Breast epithelium (tissue), 4 donors: ENCODE results near the gene PDGFRA. TPM values are rescaled to one million over a fixed set of nuclear protein-coding genes. Genes with fewer than 3 reads are reported as not detected.

Experiments
- DNase-seq, 2 donors: peaks; one replicate each; pipeline ENCODE4 v3.0.0-alpha.2; 2019; ENCODE audit warnings: low spot score in 2 of 2
- H3K27ac ChIP-seq, 2 donors: fragments of 200-600 bp; sonication (generic) in 1 of 2; one replicate each; pipeline ENCODE4 v1.5.1; 2016 to 2019; ENCODE audit warnings: mild to moderate bottlenecking in 1 of 2
- H3K27me3 ChIP-seq, 2 donors: fragments of 200-600 bp; sonication (generic) in 1 of 2; one replicate each; pipeline versions ENCODE4 v1.5.1 to v1.6.0; 2017 to 2019; ENCODE audit warnings: control low read depth in 1 of 2, mild to moderate bottlenecking in 1 of 2
- H3K36me3 ChIP-seq: fragments of 200-600 bp; one replicate; pipeline ENCODE4 v1.5.1; 2019
- H3K4me1 ChIP-seq, 2 donors: fragments of 200-600 bp; sonication (generic); one replicate each; pipeline ENCODE4 v1.5.1; 2016 to 2019; ENCODE audit warnings: control low read depth in 1 of 2
- H3K4me3 ChIP-seq, 3 donors: fragments of 200-600 bp; sonication (generic); 1 replicate in 2 of 3; 2 replicates in 1 of 3; pipeline ENCODE4 v1.5.1; 2016 to 2019; ENCODE audit warnings: mild to moderate bottlenecking in 3 of 3, moderate library complexity in 2 of 3
- H3K9me3 ChIP-seq, 2 donors: fragments of 200-600 bp; sonication (generic) in 1 of 2; one replicate each; pipeline ENCODE4 v1.5.1; 2016 to 2019; ENCODE audit warnings: control low read depth in 1 of 2
- CTCF ChIP-seq, 3 donors: fragments of 450-650 bp; IDR thresholded peaks; one replicate each; pipeline ENCODE4 v1.5.1; 2016 to 2017; ENCODE audit warnings: antibody characterized with exemption in 3 of 3, mild to moderate bottlenecking in 3 of 3, moderate library complexity in 3 of 3
- POLR2A ChIP-seq: fragments of 450-650 bp; IDR thresholded peaks from one replicate; pipeline ENCODE4 v1.6.1; 2016; ENCODE audit warnings: antibody characterized with exemption, mild to moderate bottlenecking, moderate library complexity
- POLR2AphosphoS5 ChIP-seq, 3 donors: sonication (generic); formaldehyde crosslinking; IDR thresholded peaks; one replicate each; pipeline ENCODE4 v1.6.1; 2017; ENCODE audit warnings: antibody characterized with exemption in 3 of 3
- intact Hi-C: fragments of 100-400 bp; cut with DNase I; formaldehyde crosslinking; loops from one replicate; pipeline ENCODE4 v1.15.1; 2023; ENCODE audit warnings: low total_unique reads
- total RNA-seq, 3 donors: library from RNA; depleted of rRNA; stranded (reverse); fragments of >200 nt; gene quantifications; one replicate each; pipeline ENCODE4 v1.1.0, GENCODE V29; 2016

Gene PDGFRA
- total RNA-seq, 3 donors from 2014 or later, result 125 to 154 (median 130) TPM

- peaks cover 8% of the 10 kb centered on the region for H3K36me3 ChIP-seq
- H3K27ac ChIP-seq, result no peak overlapping the region
- no peak for TF ChIP-seq POLR2A
- no peak for TF ChIP-seq CTCF (IDR thresholded peaks at IDR 0.05)
- no peak for TF ChIP-seq POLR2AphosphoS5 (IDR thresholded peaks at IDR 0.05)
- intact Hi-C loops, result no loop called here
- H3K27me3 ChIP-seq, result no peaks in the 10 kb centered on the region
- no peaks in the 10 kb centered on the region for H3K4me1 ChIP-seq
- H3K9me3 ChIP-seq, result peaks cover 0 to 6% of the 10 kb centered on the region in 2 donors
- H3K4me3 ChIP-seq, result no peak overlapping the region
- DNase-seq, result no peak
Observed at GRCh38 chr4:54282837-54283236, 53.7 kb downstream of the PDGFRA start.

GRCh38 chr4:54289316-54289715 lies 60.2 kb downstream of the PDGFRA start:
- intact Hi-C loops, result no loop called here
- H3K4me1 ChIP-seq, result no peaks in the 10 kb centered on the region

GRCh38 chr4:54290980-54291379 lies 61.9 kb downstream of the PDGFRA start:
- TF ChIP-seq POLR2AphosphoS5 (IDR thresholded peaks at IDR 0.05), result no peak
- no peak for TF ChIP-seq CTCF (IDR thresholded peaks at IDR 0.05)
- no peak for TF ChIP-seq POLR2A
- no peaks in the 10 kb centered on the region for H3K4me1 ChIP-seq
- no peak overlapping the region for H3K4me3 ChIP-seq

More at GRCh38 chr4:54289316-54289715, 60.2 kb downstream of the PDGFRA start:
- H3K4me3 ChIP-seq, result no peak overlapping the region
- H3K27me3 ChIP-seq, result no peaks in the 10 kb centered on the region
- TF ChIP-seq POLR2AphosphoS5 (IDR thresholded peaks at IDR 0.05) (no peak), POLR2A (no peak), CTCF (IDR thresholded peaks at IDR 0.05) (no peak)
- no peak overlapping the region for H3K27ac ChIP-seq
- peaks cover 8% of the 10 kb centered on the region for H3K36me3 ChIP-seq
- no peak for DNase-seq
- no peaks in the 10 kb centered on the region for H3K9me3 ChIP-seq

GRCh38 chr4:54296548-54297203 lies 67.6 kb downstream of the PDGFRA start:
- Histone ChIP-seq H3K27me3 (no peaks in the 10 kb centered on the region), H3K9me3 (peaks cover 7 to 16% of the 10 kb centered on the region in 2 donors), H3K4me3 (no peak overlapping the region), H3K36me3 (no peaks in the 10 kb centered on the region), H3K27ac (peak overlapping the region in 1 of 2 donors; percentile 54), H3K4me1 (no peaks in the 10 kb centered on the region)
- intact Hi-C loops, result no loop called here
- no peak for DNase-seq
- no peak for TF ChIP-seq POLR2AphosphoS5 (IDR thresholded peaks at IDR 0.05)
- no peak for TF ChIP-seq CTCF (IDR thresholded peaks at IDR 0.05)
- no peak for TF ChIP-seq POLR2A

More at GRCh38 chr4:54290980-54291379, 61.9 kb downstream of the PDGFRA start:
- Histone ChIP-seq H3K27ac (no peak overlapping the region), H3K27me3 (no peaks in the 10 kb centered on the region), H3K36me3 (peaks cover 8% of the 10 kb centered on the region), H3K9me3 (no peaks in the 10 kb centered on the region)
- DNase-seq, result no peak
- intact Hi-C loops, result no loop called here

- DNase-seq, result no peak
- no peaks in the 10 kb centered on the region for H3K36me3 ChIP-seq
- H3K27ac ChIP-seq, result no peak overlapping the region
- intact Hi-C loops, result no loop called here
- no peaks in the 10 kb centered on the region for H3K27me3 ChIP-seq
- no peaks in the 10 kb centered on the region for H3K9me3 ChIP-seq
- H3K4me3 ChIP-seq, result no peak overlapping the region
- no peaks in the 10 kb centered on the region for H3K4me1 ChIP-seq
- TF ChIP-seq POLR2AphosphoS5 (IDR thresholded peaks at IDR 0.05) (no peak), POLR2A (no peak), CTCF (IDR thresholded peaks at IDR 0.05) (no peak)
Observed at GRCh38 chr4:54308110-54308509, 79.0 kb downstream of the PDGFRA start.
